IMR-90 (cell line): Measurements from ENCODE around the gene SEC14L6. TPM values are rescaled to one million over a fixed set of nuclear protein-coding genes. Genes with fewer than 3 reads are reported as not detected.

Source experiments
- ATAC-seq: fragments of 200-7000 bp; cut with Tn5 transposase; 2 replicates; pipeline ENCODE4 v1.9.1; 2020; ENCODE audit warnings: low read depth, mild to moderate bottlenecking, moderate library complexity
- BruUV-seq: library from RNA; stranded (reverse); fragments of 400-500 nt; replicated peaks from 2 replicates; lab custom pipeline; 2021; lab: Mats Ljungman, UMichigan
- CTCF ChIA-PET: fragments of 300-600 bp; formaldehyde crosslinking; extraction: SDS; loops from one replicate; lab custom pipeline; 2021; ENCODE audit warnings: antibody characterized with exemption; lab: Yijun Ruan, JAX
- POLR2A ChIA-PET: fragments of 300-600 bp; sonication (Branson Sonifier 250); formaldehyde crosslinking; loops from one replicate; lab custom pipeline; 2022; ENCODE audit warnings: antibody characterized with exemption; ENCODE audit not compliant: unreplicated experiment; lab: Charles Lee
- DNase-seq: peaks from one replicate; pipeline ENCODE4 v3.0.0; 2013
- H2AFZ ChIP-seq: replicated peaks from 2 replicates; pipeline ENCODE3; 2013; ENCODE audit warnings: low read length, mild to moderate bottlenecking; ENCODE audit not compliant: poor library complexity
- H2AK5ac ChIP-seq: 2 replicates; pipeline ENCODE4 v1.6.1; 2013; ENCODE audit warnings: low read depth, low read length, inconsistent platforms
- H2AK9ac ChIP-seq: replicated peaks from 2 replicates; pipeline ENCODE3; 2013; ENCODE audit warnings: mild to moderate bottlenecking, low read depth, low read length, moderate library complexity; ENCODE audit not compliant: poor library complexity
- H2BK120ac ChIP-seq: 2 replicates; pipeline ENCODE4 v1.6.1; 2013; ENCODE audit warnings: low read depth, low read length, inconsistent platforms
- H2BK15ac ChIP-seq: 3 replicates; pipeline ENCODE4 v1.6.1; 2013; ENCODE audit warnings: low read depth, low read length, inconsistent platforms
- H2BK20ac ChIP-seq: 2 replicates; pipeline ENCODE4 v1.6.1; 2013; ENCODE audit warnings: low read depth, mild to moderate bottlenecking, inconsistent platforms, low read length, moderate library complexity
- H2BK5ac ChIP-seq: 2 replicates; pipeline ENCODE4 v1.6.1; 2013; ENCODE audit warnings: mild to moderate bottlenecking, low read depth, low read length, inconsistent platforms; ENCODE audit not compliant: poor library complexity, severe bottlenecking
- H3K14ac ChIP-seq: replicated peaks from 2 replicates; pipeline ENCODE4 v1.6.1; 2013; ENCODE audit warnings: low read depth, low read length, inconsistent platforms
- H3K18ac ChIP-seq: 2 replicates; pipeline ENCODE4 v1.6.1; 2013; ENCODE audit warnings: low read depth, low read length, control low read depth
- H3K23ac ChIP-seq: 2 replicates; pipeline ENCODE4 v1.6.1; 2013; ENCODE audit warnings: low read depth, low read length, inconsistent platforms
- H3K27ac ChIP-seq: 2 replicates; pipeline ENCODE4 v1.5.1; 2013; ENCODE audit warnings: mild to moderate bottlenecking, control low read depth, low read length; ENCODE audit not compliant: insufficient read depth
- H3K27me3 ChIP-seq: 2 replicates; pipeline ENCODE4 v1.6.1; 2013; ENCODE audit warnings: low read length; ENCODE audit not compliant: control insufficient read depth, insufficient read depth
- H3K36me3 ChIP-seq: 2 replicates; pipeline ENCODE4 v1.6.1; 2013; ENCODE audit warnings: low read length, mixed read lengths; ENCODE audit not compliant: control insufficient read depth, insufficient read depth
- H3K4ac ChIP-seq: 2 replicates; pipeline ENCODE4 v1.6.1; 2013; ENCODE audit warnings: low read depth, low read length, inconsistent platforms
- H3K4me1 ChIP-seq: 2 replicates; pipeline ENCODE4 v1.6.1; 2013; ENCODE audit warnings: low read length, mixed read lengths; ENCODE audit not compliant: control insufficient read depth, insufficient read depth
- H3K4me2 ChIP-seq: 2 replicates; pipeline ENCODE4 v1.6.1; 2013; ENCODE audit warnings: low read depth, mild to moderate bottlenecking, control low read depth, low read length, moderate library complexity
- H3K4me3 ChIP-seq: 2 replicates; pipeline ENCODE4 v1.5.1; 2013; ENCODE audit warnings: low read depth, mild to moderate bottlenecking, control low read depth, low read length, moderate library complexity; ENCODE audit not compliant: insufficient read depth
- H3K56ac ChIP-seq: 2 replicates; pipeline ENCODE4 v1.6.1; 2013; ENCODE audit warnings: low read length, inconsistent platforms; ENCODE audit not compliant: insufficient read depth; ENCODE audit errors: extremely low read depth
- H3K79me1 ChIP-seq, 2 experiments: 2 replicates each; pipeline ENCODE4 v1.6.1; 2013; ENCODE audit warnings: low read length in 2 of 2, inconsistent platforms in 1 of 2, low read depth in 1 of 2
- H3K9ac ChIP-seq: 2 replicates; pipeline ENCODE4 v1.6.1; 2013; ENCODE audit warnings: low read depth, low read length, control low read depth
- H3K9me1 ChIP-seq: 2 replicates; pipeline ENCODE4 v1.6.1; 2013; ENCODE audit warnings: low read length, inconsistent platforms; ENCODE audit not compliant: insufficient read depth
- H3K9me3 ChIP-seq: 2 replicates; pipeline ENCODE4 v1.6.1; 2013; ENCODE audit warnings: low read length; ENCODE audit not compliant: control insufficient read depth, insufficient read depth
- H4K20me1 ChIP-seq: 2 replicates; pipeline ENCODE4 v1.6.1; 2013; ENCODE audit warnings: low read length, inconsistent platforms; ENCODE audit not compliant: insufficient read depth
- H4K5ac ChIP-seq: 2 replicates; pipeline ENCODE4 v1.6.1; 2013; ENCODE audit warnings: mild to moderate bottlenecking, low read depth, low read length, control low read depth
- H4K8ac ChIP-seq, 2 experiments: 2 replicates each; pipeline ENCODE4 v1.6.1; 2013; ENCODE audit warnings: low read depth in 2 of 2, low read length in 2 of 2, control low read depth in 1 of 2, inconsistent platforms in 1 of 2
- H4K91ac ChIP-seq: 2 replicates; pipeline ENCODE4 v1.6.1; 2013; ENCODE audit warnings: low read depth, low read length, inconsistent platforms; ENCODE audit not compliant: insufficient read depth
- BHLHE40 ChIP-seq: fragments of 150-350 bp; IDR thresholded peaks from 2 replicates; pipeline ENCODE4 v1.6.1; 2016; ENCODE audit warnings: mild to moderate bottlenecking, low read depth, low read length
- CEBPB ChIP-seq: IDR thresholded peaks from 2 replicates; pipeline ENCODE4 v1.6.1; 2012; ENCODE audit warnings: low read depth, low read length, improper control_type of control experiment
- CHD1 ChIP-seq: IDR thresholded peaks from 2 replicates; pipeline ENCODE4 v1.6.1; 2012; ENCODE audit warnings: low read depth, low read length, improper control_type of control experiment
- FOS ChIP-seq: fragments of 150-350 bp; IDR thresholded peaks from 2 replicates; pipeline ENCODE4 v1.6.1; 2016; ENCODE audit warnings: low read depth, low read length
- MAFK ChIP-seq: IDR thresholded peaks from 2 replicates; pipeline ENCODE4 v1.6.1; 2012; ENCODE audit warnings: low read depth, low read length, improper control_type of control experiment
- MAZ ChIP-seq: IDR thresholded peaks from 2 replicates; pipeline ENCODE4 v1.6.1; 2012; ENCODE audit warnings: low read depth, mild to moderate bottlenecking, low read length, improper control_type of control experiment, moderate library complexity, borderline replicate concordance
- MXI1 ChIP-seq: IDR thresholded peaks from 2 replicates; pipeline ENCODE4 v1.6.1; 2012; ENCODE audit warnings: low read depth, mild to moderate bottlenecking, low read length, moderate library complexity, borderline replicate concordance
- NFE2L2 ChIP-seq: fragments of 150-350 bp; IDR thresholded peaks from 2 replicates; pipeline ENCODE4 v1.6.1; 2016; ENCODE audit warnings: low read depth, mild to moderate bottlenecking, low read length
- POLR2A ChIP-seq: IDR thresholded peaks from 2 replicates; pipeline ENCODE4 v1.6.1; 2012; ENCODE audit warnings: mild to moderate bottlenecking, low read depth, low read length
- RAD21 ChIP-seq: IDR thresholded peaks from 2 replicates; pipeline ENCODE4 v1.6.1; 2012; ENCODE audit warnings: low read length, improper control_type of control experiment
- RCOR1 ChIP-seq: IDR thresholded peaks from 2 replicates; pipeline ENCODE4 v1.6.1; 2012; ENCODE audit warnings: mild to moderate bottlenecking, low read length, improper control_type of control experiment; ENCODE audit not compliant: insufficient replicate concordance
- RFX5 ChIP-seq: IDR thresholded peaks from 2 replicates; pipeline ENCODE4 v1.8.0; 2012; ENCODE audit warnings: low read depth, mild to moderate bottlenecking, low read length, moderate library complexity
- SMC3 ChIP-seq: fragments of 150-350 bp; IDR thresholded peaks from 2 replicates; pipeline ENCODE4 v1.6.1; 2016; ENCODE audit warnings: low read depth, mild to moderate bottlenecking, antibody characterized with exemption, low read length, moderate library complexity
- WGBS, 2 experiments: methylation state at CpG; one replicate each; pipeline versions ENCODE4 v1.1.5 to v1.1.7; 2013; ENCODE audit warnings: missing lambda C conversion rate in 2 of 2; ENCODE audit not compliant: insufficient read length in 1 of 2; ENCODE audit errors: extremely low coverage in 2 of 2; 5-methylcytosine and 5-hydroxymethylcytosine counted together
- dilution Hi-C: fragments of 300-500 bp; cut with HindIII; formaldehyde crosslinking; loops from one replicate; pipeline ENCODE4 v1.14.3; 2018; ENCODE audit warnings: low sequenced_read_pairs; ENCODE audit not compliant: unreplicated experiment
- in situ Hi-C: fragments of 300-500 bp; cut with MboI; formaldehyde crosslinking; loops from 3 replicates; pipeline ENCODE4 v1.14.3; 2019; ENCODE audit warnings: low sequenced_read_pairs, inconsistent platforms, mixed read lengths
- intact Hi-C: fragments of 100-400 bp; cut with micrococcal nuclease; formaldehyde crosslinking; loops from 2 replicates; pipeline ENCODE4 v1.10.0; 2022
- polyA plus RNA-seq, 3 experiments: library from polyadenylated mRNA; depleted of rRNA; stranded (reverse); fragments of >200 nt; gene quantifications; 2 replicates each; pipeline ENCODE4 v1.2.3, GENCODE V29; 2012; ENCODE audit warnings: low replicate concordance in 1 of 3
- total RNA-seq: library from RNA; depleted of rRNA; stranded (reverse); fragments of >200 nt; gene quantifications from 2 replicates; pipeline ENCODE4 v1.2.3, GENCODE V29; 2012
- TF ChIP-seq, protein P1 (sequence below): conservative IDR thresholded peaks from 2 replicates; pipeline ENCODE4 v1.5.1; 2012; ENCODE audit warnings: mild to moderate bottlenecking, low read depth, low read length, improper control_type of control experiment
- TF ChIP-seq, protein P2 (sequence below): fragments of 150-350 bp; IDR thresholded peaks from 2 replicates; pipeline ENCODE4 v1.6.1; 2017; ENCODE audit warnings: mild to moderate bottlenecking, antibody characterized with exemption, low read length, low read depth
- TF ChIP-seq, protein P3 (sequence below): fragments of 150-350 bp; IDR thresholded peaks from 2 replicates; pipeline ENCODE4 v1.6.1; 2016; ENCODE audit warnings: low read depth, mild to moderate bottlenecking, low read length, moderate library complexity, borderline replicate concordance

SEC14L6 gene
- total and polyA plus RNA-seq, 2 of the 4 experiments (the other 2 are of a cell fraction): 0.09 TPM; not detected in 1

DNA sequence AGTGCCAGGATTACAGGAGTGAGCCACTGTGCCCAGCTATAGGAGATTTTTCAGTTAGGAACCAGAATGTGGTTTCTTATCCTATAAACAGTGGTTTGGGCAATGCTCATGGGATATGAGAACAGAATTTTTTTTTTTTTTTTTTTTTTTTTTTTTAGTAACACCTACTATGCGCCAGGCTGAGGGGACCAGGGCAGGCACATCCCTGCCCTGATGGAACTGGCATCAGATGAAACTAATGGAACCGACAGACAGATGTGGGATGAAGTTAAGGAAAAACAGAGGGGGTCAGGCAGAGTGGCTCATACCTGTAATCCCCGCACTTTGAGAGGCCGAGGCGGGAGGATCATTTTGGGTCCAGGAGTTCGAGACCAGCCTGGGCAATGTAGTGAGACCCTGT lies 45.9 kb downstream of the SEC14L6 start:
- TF ChIP-seq CEBPB (no peak), POLR2A (no peak), SMC3 (no peak), MAZ (no peak), BHLHE40 (no peak), MAFK (no peak), RCOR1 (no peak), CHD1 (no peak), MXI1 (no peak), NFE2L2 (no peak), RFX5 (no peak), RAD21 (no peak), FOS (no peak)
- TF ChIP-seq, protein P1, sequence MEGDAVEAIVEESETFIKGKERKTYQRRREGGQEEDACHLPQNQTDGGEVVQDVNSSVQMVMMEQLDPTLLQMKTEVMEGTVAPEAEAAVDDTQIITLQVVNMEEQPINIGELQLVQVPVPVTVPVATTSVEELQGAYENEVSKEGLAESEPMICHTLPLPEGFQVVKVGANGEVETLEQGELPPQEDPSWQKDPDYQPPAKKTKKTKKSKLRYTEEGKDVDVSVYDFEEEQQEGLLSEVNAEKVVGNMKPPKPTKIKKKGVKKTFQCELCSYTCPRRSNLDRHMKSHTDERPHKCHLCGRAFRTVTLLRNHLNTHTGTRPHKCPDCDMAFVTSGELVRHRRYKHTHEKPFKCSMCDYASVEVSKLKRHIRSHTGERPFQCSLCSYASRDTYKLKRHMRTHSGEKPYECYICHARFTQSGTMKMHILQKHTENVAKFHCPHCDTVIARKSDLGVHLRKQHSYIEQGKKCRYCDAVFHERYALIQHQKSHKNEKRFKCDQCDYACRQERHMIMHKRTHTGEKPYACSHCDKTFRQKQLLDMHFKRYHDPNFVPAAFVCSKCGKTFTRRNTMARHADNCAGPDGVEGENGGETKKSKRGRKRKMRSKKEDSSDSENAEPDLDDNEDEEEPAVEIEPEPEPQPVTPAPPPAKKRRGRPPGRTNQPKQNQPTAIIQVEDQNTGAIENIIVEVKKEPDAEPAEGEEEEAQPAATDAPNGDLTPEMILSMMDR: no peak
- TF ChIP-seq, protein P2, sequence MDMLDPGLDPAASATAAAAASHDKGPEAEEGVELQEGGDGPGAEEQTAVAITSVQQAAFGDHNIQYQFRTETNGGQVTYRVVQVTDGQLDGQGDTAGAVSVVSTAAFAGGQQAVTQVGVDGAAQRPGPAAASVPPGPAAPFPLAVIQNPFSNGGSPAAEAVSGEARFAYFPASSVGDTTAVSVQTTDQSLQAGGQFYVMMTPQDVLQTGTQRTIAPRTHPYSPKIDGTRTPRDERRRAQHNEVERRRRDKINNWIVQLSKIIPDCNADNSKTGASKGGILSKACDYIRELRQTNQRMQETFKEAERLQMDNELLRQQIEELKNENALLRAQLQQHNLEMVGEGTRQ: no peak
- TF ChIP-seq, protein P3, sequence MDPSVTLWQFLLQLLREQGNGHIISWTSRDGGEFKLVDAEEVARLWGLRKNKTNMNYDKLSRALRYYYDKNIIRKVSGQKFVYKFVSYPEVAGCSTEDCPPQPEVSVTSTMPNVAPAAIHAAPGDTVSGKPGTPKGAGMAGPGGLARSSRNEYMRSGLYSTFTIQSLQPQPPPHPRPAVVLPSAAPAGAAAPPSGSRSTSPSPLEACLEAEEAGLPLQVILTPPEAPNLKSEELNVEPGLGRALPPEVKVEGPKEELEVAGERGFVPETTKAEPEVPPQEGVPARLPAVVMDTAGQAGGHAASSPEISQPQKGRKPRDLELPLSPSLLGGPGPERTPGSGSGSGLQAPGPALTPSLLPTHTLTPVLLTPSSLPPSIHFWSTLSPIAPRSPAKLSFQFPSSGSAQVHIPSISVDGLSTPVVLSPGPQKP: no peak
- Histone ChIP-seq H2AK5ac (no peak overlapping the region), H2AFZ (no peak overlapping the region), H3K9ac (no peak overlapping the region), H3K79me1 (no peaks in the 10 kb centered on the region), H3K23ac (no peak overlapping the region), H2AK9ac (no peak overlapping the region), H3K56ac (no peak overlapping the region), H3K18ac (no peak overlapping the region), H4K20me1 (no peaks in the 10 kb centered on the region), H3K4me3 (no peak overlapping the region), H4K91ac (no peak overlapping the region), H3K4me2 (no peak overlapping the region), H3K27me3 (peaks cover 38% of the 10 kb centered on the region), H2BK15ac (no peak overlapping the region), H3K4ac (no peak overlapping the region), H4K5ac (no peak overlapping the region), H3K36me3 (no peaks in the 10 kb centered on the region), H3K9me3 (no peaks in the 10 kb centered on the region), H3K27ac (no peak overlapping the region), H3K9me1 (no peaks in the 10 kb centered on the region), H3K14ac (no peak overlapping the region), H3K4me1 (no peaks in the 10 kb centered on the region), H2BK20ac (no peak overlapping the region), H2BK120ac (no peak overlapping the region), H2BK5ac (no peak overlapping the region), H4K8ac (no peak overlapping the region)
- CTCF ChIA-PET: no interaction called here
- intact Hi-C loops (no loop called here), dilution Hi-C loops (no loop called here), in situ Hi-C loops (no loop called here)
- POLR2A ChIA-PET: no interaction called here
- no TSS peak for BruUV-seq
- DNase-seq (no peak), ATAC-seq (no peak)
- no CpG with 5 or more reads among the region's 6 CpGs for WGBS, 2 experiments
